GM12872 (cell line): ENCODE data around the gene RAP2B.

ENCODE experiments used
- TF ChIP-seq, protein P1 (sequence below): IDR thresholded peaks from 3 replicates; pipeline ENCODE4 v1.5.1; 2011; ENCODE audit warnings: low read depth, mild to moderate bottlenecking, low read length, moderate library complexity; ENCODE audit not compliant: insufficient read depth

The RAP2B gene

DNA sequence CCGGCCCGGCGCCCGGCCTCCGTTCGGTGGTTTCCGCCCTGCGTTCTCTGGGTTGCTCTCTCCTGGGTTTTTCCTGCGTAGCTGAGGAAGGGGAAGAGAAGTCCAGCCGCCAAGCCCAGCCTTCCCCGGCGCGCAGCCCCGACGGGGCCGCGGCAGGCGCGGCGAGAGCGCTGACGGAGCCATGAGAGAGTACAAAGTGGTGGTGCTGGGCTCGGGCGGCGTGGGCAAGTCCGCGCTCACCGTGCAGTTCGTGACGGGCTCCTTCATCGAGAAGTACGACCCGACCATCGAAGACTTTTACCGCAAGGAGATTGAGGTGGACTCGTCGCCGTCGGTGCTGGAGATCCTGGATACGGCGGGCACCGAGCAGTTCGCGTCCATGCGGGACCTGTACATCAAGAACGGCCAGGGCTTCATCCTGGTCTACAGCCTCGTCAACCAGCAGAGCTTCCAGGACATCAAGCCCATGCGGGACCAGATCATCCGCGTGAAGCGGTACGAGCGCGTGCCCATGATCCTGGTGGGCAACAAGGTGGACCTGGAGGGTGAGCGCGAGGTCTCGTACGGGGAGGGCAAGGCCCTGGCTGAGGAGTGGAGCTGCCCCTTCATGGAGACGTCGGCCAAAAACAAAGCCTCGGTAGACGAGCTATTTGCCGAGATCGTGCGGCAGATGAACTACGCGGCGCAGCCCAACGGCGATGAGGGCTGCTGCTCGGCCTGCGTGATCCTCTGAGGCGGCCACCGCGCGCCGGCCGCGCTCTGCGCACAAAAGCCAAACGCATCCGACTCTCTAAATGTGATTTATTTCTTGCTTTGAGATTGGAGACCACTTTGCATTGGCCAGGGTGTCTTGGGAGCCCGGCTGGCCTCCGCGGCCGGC, 727 bp downstream of the RAP2B start:
- TF ChIP-seq, protein P1, sequence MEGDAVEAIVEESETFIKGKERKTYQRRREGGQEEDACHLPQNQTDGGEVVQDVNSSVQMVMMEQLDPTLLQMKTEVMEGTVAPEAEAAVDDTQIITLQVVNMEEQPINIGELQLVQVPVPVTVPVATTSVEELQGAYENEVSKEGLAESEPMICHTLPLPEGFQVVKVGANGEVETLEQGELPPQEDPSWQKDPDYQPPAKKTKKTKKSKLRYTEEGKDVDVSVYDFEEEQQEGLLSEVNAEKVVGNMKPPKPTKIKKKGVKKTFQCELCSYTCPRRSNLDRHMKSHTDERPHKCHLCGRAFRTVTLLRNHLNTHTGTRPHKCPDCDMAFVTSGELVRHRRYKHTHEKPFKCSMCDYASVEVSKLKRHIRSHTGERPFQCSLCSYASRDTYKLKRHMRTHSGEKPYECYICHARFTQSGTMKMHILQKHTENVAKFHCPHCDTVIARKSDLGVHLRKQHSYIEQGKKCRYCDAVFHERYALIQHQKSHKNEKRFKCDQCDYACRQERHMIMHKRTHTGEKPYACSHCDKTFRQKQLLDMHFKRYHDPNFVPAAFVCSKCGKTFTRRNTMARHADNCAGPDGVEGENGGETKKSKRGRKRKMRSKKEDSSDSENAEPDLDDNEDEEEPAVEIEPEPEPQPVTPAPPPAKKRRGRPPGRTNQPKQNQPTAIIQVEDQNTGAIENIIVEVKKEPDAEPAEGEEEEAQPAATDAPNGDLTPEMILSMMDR: no peak

DNA sequence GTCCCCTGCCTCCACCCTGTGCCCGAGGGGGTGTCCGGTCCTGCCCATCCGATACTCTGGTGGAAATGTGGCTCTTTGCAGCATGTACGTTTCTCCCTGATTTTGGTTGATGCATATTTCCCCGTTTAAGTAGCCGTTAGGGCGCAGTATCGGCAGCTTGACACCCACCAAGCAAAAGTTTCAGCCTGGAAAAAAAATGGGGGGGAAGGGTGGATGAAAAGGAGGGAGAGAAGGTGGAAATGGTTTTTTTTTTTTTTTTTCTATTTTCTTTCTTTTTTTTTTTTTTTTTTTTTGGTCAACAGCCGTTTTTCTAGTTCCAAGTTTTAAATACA, 1.3 kb downstream of the RAP2B start:
- TF ChIP-seq, protein P1: no peak

DNA sequence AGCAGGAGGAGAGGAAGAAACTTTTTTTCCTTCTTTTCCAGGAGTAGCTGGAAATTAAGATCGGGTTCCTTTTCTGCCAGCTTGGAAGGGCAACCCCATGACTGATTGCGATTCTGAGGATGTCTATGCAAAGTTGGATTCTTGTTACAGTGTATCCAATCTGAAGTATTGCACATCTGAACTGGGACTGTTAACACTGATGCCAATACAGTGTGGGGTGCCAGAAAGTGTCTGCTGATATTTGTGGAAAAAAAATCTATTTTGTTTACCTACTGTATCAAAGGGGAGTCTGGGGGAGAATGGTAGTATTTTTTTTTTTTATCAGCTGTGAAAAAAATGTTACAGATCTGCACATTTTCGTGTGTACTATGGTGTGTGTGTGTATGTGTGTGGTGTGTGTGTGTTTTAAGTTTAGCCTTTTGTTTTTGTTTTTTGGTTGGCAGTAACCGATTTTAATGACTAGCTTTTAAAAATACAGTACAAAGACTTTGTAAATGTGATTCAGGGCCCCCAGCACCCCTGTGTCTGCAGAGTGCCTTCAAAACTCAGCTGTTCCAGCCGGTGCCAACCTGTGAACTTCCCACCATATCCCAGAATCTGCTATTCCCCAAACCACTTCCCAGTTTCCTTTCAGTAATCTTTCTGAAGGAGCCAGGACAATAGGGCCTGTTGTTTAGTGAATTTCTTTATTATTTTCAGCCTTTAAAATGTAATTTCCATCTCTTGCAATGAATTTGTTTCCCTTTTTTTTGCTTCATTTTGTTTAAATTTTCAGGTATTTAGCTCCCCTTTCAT, 1.9 kb downstream of the RAP2B start:
- TF ChIP-seq, protein P1: no peak

DNA sequence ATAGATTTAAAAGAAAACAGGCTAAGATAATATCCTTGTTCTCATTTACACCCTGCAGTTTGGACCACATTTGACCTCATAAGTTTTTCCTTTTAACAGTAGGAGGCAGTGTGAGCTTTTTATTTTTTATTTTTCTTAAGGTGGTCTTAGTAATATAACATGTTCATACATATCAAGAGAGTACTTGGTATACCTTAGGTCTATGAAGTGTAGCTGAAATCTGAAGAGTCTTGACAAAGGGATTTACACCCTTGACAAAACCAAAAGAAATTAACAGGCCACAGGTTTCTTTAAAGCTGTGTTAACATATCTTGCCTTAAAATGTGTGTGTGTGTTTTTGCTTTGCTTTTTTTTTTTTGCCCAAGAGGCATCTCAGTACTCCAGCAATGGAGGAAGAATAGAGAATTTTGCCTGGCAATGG, 3.2 kb downstream of the RAP2B start:
- TF ChIP-seq, protein P1: peak; percentile 11; the same call in 1 of the 3 replicates

DNA sequence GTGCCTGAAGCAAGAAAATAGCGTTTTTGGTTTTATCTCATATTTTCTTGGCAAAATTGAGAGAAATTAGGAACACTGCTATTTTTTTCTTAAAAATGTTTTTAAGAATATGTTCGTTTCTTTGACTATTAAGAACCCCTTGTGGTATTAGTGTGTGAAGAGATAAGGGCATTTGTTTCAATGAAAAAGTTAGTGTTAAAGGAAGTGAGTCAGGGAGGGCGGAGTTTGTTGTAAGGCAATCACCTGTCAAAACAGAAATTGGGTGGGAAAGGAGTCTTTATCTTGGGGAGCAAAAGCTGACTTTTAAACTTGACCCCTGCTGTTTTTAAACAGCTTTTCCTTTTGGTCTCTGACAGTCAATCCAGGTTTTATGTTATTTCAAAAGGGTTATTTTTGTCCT, 4.2 kb downstream of the RAP2B start:
- TF ChIP-seq, protein P1: no peak

DNA sequence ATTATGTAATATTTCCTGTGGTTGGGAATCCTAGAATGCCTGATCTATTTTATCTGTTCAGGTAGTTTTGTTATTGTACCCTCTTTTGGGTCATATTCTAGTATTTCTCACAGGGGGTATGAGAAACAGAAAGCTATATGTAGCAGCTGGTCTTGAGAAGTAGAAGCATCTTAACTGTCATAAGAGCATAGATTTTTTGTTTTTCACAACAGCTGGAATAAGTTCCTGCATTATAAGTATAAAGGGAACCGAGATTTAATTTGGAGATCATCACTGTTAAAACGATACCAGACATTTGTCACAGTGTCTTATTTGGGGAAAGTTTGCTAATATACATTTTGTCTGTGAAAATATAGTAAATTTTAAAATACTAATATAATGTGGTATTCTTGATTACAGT, 4.8 kb downstream of the RAP2B start:
- TF ChIP-seq, protein P1: no peak

DNA sequence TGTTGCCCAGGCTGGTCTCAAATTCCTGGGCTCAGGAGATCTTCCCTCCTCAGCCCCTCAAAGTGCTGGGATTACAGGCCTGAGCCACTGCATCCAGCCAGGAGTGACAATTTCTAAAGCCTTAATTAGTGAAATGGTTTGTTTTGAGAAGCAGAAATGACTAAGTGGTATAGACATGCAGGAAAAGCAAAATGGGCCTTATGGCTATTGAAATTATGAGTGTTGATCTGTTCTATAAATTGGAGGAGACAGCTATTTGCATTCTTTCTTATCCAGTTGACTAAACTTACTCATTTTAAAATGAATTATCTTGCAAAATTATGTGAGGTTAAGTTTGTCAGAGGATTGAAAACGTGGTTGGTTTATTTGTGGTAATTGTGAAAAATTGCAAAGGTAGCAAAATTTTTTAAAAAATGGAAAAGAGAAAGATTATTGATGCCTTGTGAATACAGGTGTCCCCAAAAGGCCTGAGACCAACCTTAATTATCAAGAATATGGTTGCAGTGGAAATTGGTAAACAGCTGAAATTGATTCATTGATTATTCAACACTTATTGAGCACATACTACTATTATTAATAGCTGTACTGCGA, 7.9 kb downstream of the RAP2B start:
- TF ChIP-seq, protein P1: no peak
